Stimulated activated CD8-positive, alpha-beta memory T cell treated with anti-CD3 and anti-CD28 coated beads, Interleukin-15, amount 100 ng/mL, for 24 hours (primary cell): ENCODE results near the gene GADD45GIP1.

Experiments
- DNase-seq: peaks from one replicate; pipeline ENCODE4 v3.0.0-alpha.2; 2020; ENCODE audit warnings: low read depth

Gene GADD45GIP1

DNA sequence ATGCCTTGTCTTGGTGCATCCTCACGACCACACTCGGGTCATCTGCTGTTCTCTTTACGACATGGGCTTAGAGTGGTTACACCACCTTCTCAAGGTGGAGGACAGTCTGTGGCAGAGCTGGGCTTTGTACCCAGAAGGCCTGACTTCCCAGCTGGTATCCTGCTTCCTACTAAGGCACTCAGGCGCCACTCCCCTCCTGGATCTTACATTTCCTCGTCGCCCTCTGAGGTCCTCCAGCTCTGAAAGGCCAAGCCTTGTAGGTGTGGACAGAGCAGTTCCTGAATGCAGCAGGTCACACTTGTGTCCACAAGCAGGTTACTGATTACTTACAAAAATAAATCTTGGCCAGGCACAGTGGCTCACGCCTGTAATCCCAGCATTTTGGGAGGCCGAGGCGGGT is 49.9 kb downstream of the GADD45GIP1 start:
- no peak for DNase-seq
